ENCODE results near the gene SOWAHB. TPM values are rescaled to one million over a fixed set of nuclear protein-coding genes. Genes with fewer than 3 reads are reported as not detected.
A peak's percentile ranks its signal among the peaks of the same experiment; 100 is the strongest.

The SOWAHB gene
- total RNA-seq, 2 experiments from 2014 or later, result not detected

DNA sequence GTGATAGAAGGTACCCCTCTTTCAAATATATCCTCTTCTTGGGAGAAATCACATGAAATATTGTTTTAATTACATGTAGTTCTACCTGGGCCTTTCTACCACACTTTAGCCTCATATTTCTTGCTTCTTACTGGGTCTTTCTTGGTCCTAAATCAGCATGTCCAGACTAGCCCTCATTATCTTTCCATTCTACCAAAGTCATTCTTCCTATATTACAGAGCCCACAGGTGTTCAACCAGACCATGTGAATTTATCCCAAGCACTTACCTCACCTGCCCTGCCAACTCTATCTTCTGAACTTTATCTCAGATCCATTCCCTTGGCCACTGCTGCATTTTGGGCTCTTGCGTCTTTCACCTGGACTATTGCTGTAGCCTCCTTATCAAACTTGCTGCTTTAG is 11.8 kb upstream of the SOWAHB start:
- Mint-ChIP-seq H3K4me3 (no peak overlapping the region), H3K27ac (no peak overlapping the region), H3K36me3 (ENCODE audit: low read depth) (no peaks in the 10 kb centered on the region), H3K27me3 (ENCODE audit: low read depth) (peaks cover 17% of the 10 kb centered on the region), H3K9me3 (ENCODE audit: insufficient read depth) (no peaks in the 10 kb centered on the region), H3K4me1 (ENCODE audit: low read depth) (no peaks in the 10 kb centered on the region)
- CTCF ChIA-PET, result interaction anchor here (1.2 kb wide), 1 partner anchor 135 kb away, joined by 4 read pairs; no protein-coding TSS in a partner anchor
- no peak for ATAC-seq
- no peak for DNase-seq
- POLR2A ChIA-PET, result no interaction called here

DNA sequence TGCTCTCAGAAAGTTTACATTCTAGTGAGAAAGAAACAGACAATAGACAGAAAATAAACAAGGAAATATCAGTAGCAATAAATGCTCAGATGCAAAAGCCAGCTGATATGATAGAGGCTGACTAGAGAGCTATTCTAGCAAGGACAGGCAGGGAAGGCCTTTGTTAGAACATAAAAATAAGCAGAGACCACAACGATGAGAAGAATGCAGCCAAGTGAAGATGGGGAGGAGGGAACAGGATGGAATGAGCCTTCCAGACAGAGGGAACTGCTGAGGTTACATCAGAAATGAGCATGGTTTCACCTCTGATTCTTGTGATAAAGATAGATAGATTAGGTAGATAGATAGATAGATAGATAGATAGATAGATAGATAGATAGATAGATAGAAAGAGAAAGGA is 7.6 kb upstream of the SOWAHB start:
- H3K27ac Mint-ChIP-seq, result no peak overlapping the region
- H3K9me3 Mint-ChIP-seq (ENCODE audit: insufficient read depth), result no peaks in the 10 kb centered on the region
- ChIA-PET CTCF (no interaction called here), POLR2A (no interaction called here)
- H3K4me3 Mint-ChIP-seq, result no peak overlapping the region
- DNase-seq (no peak), ATAC-seq (no peak)
- no peaks in the 10 kb centered on the region for H3K4me1 Mint-ChIP-seq (ENCODE audit: low read depth)
- H3K36me3 Mint-ChIP-seq (ENCODE audit: low read depth), result no peaks in the 10 kb centered on the region
- H3K27me3 Mint-ChIP-seq (ENCODE audit: low read depth), result peaks cover 8% of the 10 kb centered on the region

DNA sequence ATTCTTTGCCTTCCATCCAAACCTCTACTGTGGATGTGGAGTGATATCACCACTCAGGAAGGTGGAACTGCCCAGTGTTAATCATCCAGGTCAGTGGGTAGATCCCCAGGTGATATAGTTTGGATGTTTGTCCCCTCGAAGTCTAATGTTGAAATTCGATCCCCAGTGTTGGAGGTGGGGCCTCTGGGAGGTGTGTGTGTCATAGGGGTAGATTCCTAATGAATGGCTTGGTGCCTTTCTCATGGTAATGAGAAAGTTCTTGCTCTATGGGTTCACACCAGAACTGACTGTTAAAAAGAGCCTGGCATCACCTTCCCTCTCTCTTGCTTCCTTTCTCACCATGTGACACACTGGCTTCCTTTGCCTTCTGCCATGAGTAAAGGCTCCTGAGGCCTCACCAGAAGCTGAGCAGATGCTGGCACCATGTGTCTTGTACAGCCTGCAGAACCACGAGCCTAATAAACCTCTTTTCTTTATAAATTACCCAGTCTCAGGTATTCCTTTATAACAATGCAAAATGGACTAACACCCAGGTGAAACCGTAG is 6.8 kb upstream of the SOWAHB start:
- DNase-seq, result no peak
- no peaks in the 10 kb centered on the region for H3K36me3 Mint-ChIP-seq (ENCODE audit: low read depth)
- POLR2A ChIA-PET, result no interaction called here
- H3K4me1 Mint-ChIP-seq (ENCODE audit: low read depth), result no peaks in the 10 kb centered on the region
- no peak for ATAC-seq
- H3K27me3 Mint-ChIP-seq (ENCODE audit: low read depth), result peaks cover 10% of the 10 kb centered on the region
- CTCF ChIA-PET, result no interaction called here
- H3K27ac Mint-ChIP-seq, result no peak overlapping the region
- H3K4me3 Mint-ChIP-seq, result no peak overlapping the region
- H3K9me3 Mint-ChIP-seq (ENCODE audit: insufficient read depth), result no peaks in the 10 kb centered on the region

DNA sequence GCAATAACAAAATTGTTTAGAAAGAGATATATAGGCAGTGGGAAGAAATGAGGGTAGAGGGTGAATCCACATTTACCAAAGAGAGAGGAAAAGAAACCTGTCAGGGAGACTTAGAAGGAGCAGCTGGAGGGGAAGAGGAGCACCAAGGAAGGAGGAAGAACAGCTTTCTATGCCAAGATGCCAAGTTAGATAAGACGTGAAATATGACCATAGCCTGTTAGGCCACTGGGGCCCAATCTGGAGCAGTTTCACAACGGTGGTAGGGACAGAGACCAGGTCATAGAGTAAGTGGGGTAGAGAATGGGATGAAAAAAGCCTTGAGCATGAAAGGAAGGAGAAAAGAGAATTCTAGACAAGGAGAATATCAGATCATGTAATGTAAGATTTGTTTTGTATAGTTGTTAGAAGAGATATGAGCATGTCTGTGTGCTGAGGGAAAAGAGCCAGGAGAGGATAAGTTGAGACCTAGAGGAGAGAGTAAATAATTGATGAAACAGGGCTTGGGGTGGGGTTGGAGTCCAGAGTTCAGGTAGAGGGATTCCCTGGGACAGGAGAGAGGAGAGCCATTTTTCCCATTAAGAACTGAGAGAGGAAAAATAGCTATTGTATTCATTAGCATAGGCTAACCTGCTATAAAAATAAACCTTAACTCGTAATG is 4.4 kb upstream of the SOWAHB start:
- Mint-ChIP-seq H3K4me1 (ENCODE audit: low read depth) (peaks cover 12% of the 10 kb centered on the region), H3K4me3 (no peak overlapping the region), H3K9me3 (ENCODE audit: insufficient read depth) (no peaks in the 10 kb centered on the region), H3K36me3 (ENCODE audit: low read depth) (no peaks in the 10 kb centered on the region), H3K27me3 (ENCODE audit: low read depth) (peaks cover 18% of the 10 kb centered on the region), H3K27ac (no peak overlapping the region)
- CTCF ChIA-PET, result no interaction called here
- DNase-seq (no peak), ATAC-seq (no peak)
- POLR2A ChIA-PET, result no interaction called here

DNA sequence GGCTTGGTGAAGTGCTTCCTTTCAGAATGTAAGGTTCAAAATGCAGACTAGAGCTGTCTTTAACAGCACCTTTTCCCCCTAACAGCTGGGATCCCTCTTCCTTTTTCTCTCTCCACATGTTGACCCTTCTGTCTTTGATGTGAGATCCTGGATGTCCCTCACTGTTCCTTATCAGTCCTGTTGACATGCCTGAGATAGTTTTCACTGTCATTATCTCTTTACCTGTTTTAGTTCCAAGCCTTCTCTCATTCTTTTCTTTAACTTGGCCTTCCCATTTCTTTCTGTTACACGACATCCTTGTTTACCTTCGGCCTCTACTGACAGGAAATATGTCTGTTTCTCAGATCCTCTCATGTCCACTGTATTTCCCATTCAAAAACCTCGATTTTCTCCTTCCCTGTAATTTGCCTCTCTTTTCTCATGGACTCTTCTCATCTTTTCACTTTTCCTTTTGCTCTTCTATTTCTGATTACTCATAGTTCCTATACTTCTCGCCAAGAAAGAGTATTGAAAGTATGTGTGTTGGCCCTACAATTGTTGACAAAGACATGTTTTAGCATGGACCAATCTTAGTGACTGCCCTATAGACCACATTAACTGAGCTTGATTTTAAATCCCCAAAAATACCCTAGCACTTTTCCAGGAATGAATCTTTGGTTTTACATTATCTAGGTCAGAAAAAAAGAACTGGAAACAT is 1.2 kb upstream of the SOWAHB start:
- Mint-ChIP-seq H3K36me3 (ENCODE audit: low read depth) (no peaks in the 10 kb centered on the region), H3K27me3 (ENCODE audit: low read depth) (peaks cover 37% of the 10 kb centered on the region), H3K9me3 (ENCODE audit: insufficient read depth) (no peaks in the 10 kb centered on the region), H3K4me1 (ENCODE audit: low read depth) (peaks cover 12% of the 10 kb centered on the region), H3K27ac (no peak overlapping the region), H3K4me3 (peak overlapping the region; percentile 65)
- no peak for ATAC-seq
- ChIA-PET POLR2A (no interaction called here), CTCF (no interaction called here)
- DNase-seq, result no peak

DNA sequence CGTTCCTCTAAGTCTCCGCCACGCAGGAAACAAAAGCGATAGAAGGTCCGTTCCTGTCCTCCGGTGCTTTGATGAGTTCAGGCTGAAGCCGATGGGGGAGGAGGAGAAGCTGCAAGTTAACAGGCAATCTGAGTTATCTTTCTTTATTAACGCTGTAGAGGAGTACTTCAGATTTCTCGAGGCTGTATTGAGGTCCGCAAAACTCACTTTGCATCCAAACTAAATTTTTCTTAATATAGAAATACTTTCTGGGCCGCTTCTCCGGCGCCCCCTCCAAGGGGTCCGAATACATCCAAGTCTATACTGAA is 395 bp upstream of the SOWAHB start:
- no peaks in the 10 kb centered on the region for H3K36me3 Mint-ChIP-seq (ENCODE audit: low read depth)
- peaks cover 42% of the 10 kb centered on the region for H3K27me3 Mint-ChIP-seq (ENCODE audit: low read depth)
- CTCF ChIA-PET, result no interaction called here
- no peak overlapping the region for H3K27ac Mint-ChIP-seq
- no peak for DNase-seq
- POLR2A ChIA-PET, result no interaction called here
- H3K9me3 Mint-ChIP-seq (ENCODE audit: insufficient read depth), result no peaks in the 10 kb centered on the region
- peaks cover 12% of the 10 kb centered on the region for H3K4me1 Mint-ChIP-seq (ENCODE audit: low read depth)
- no peak for ATAC-seq
- peak overlapping the region; percentile 65 for H3K4me3 Mint-ChIP-seq

DNA sequence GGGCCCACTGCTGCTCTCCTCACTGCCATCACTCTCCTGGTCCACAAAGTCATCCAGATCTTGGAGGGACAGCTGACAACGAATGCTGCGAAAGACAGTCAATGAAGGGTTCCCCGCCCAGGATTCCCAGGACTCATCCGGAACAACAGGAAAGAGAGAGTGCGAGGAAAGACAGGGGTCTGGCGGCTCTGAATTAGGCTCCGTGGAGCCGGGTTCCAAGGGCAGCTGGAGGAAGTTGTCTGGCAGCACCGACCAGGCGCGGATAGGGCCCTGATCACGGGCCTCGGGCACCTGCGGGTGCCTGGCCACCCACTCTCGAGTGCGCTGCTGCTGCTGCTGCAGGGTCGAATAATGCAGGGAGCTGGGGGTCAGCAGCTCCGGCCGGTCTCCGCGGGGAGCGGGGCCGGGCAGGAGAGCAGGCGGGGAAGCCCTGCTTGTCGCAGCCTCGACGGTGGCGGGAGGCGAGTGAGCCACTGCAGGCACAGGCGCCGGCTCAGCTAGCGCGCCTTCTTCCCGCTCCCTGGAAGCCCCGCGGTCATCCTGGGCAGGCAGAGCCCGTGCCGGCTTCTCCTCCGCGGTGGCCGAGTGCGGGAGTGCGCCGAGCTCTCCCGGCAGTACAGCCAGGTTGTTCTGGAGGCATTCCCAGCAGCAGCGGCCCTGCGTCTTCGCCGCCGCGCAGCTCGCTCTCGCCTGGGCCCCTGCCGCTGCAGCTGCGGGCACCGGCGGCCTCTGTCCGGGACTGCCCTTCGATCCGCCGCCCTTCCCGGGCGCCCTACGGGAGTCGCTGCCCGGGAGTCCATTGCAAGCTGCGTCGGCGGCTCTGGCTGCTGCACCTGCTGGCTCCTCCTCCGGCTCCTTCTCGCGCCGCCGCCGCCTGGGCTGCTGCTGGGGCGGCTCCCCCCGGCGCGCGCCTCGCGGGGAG is 1.1 kb downstream of the SOWAHB start:
- Mint-ChIP-seq H3K4me3 (peak overlapping the region; percentile 9), H3K36me3 (ENCODE audit: low read depth) (no peaks in the 10 kb centered on the region), H3K4me1 (ENCODE audit: low read depth) (peaks cover 12% of the 10 kb centered on the region), H3K9me3 (ENCODE audit: insufficient read depth) (no peaks in the 10 kb centered on the region), H3K27ac (no peak overlapping the region), H3K27me3 (ENCODE audit: low read depth) (peaks cover 54% of the 10 kb centered on the region)
- ChIA-PET POLR2A (no interaction called here), CTCF (interaction anchor here (0.7 to 1.3 kb wide), 2 partner anchors 146 to 297 kb away, joined by 3 read pairs; no protein-coding TSS in a partner anchor)
- ATAC-seq (peak; percentile 57), DNase-seq (peak; percentile 27)

DNA sequence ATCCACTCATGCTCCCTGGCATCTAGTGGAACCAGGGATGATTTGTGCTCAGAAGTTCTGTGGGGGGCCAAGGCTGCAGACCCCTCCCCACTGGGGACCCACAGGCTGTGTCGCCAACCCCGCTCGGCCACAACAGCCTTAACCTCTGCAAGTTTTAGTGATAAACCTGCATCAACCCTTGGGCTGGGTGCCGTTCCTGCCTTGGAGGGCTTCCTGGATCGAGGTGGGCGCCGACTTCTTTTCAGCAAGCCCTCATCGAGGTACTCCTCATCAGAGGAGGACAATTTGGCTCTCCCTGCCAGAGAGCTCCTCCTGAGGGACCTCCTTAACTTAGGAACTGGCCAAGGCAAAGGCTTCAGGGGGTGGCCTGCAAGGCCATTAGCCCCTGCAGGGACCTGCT is 1.9 kb downstream of the SOWAHB start:
- Mint-ChIP-seq H3K4me1 (ENCODE audit: low read depth) (peaks cover 12% of the 10 kb centered on the region), H3K27me3 (ENCODE audit: low read depth) (peaks cover 59% of the 10 kb centered on the region), H3K9me3 (ENCODE audit: insufficient read depth) (no peaks in the 10 kb centered on the region), H3K36me3 (ENCODE audit: low read depth) (no peaks in the 10 kb centered on the region), H3K4me3 (no peak overlapping the region), H3K27ac (no peak overlapping the region)
- POLR2A ChIA-PET, result no interaction called here
- ATAC-seq (no peak), DNase-seq (no peak)
- CTCF ChIA-PET, result no interaction called here

DNA sequence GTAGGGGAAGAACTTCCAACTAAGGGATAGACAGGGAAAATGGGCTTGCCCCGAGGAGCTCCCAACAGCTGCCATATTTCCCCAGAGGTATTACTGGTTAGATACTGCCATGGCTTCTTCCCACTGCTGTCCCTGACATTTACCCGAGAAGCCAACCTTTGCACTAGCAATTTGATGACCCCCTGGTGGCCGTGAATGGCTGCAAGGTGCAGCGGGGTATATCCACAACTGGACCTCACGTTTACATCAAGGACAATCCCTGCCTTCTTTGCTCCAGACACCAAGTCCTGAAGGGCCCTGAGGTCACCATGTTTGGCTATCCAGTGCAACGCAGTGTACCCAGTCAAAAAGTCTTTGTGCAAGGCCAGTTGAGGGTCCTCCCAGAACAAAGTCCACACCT is 2.3 kb downstream of the SOWAHB start:
- H3K27me3 Mint-ChIP-seq (ENCODE audit: low read depth), result peaks cover 61% of the 10 kb centered on the region
- ATAC-seq (no peak), DNase-seq (no peak)
- no peaks in the 10 kb centered on the region for H3K36me3 Mint-ChIP-seq (ENCODE audit: low read depth)
- no peaks in the 10 kb centered on the region for H3K9me3 Mint-ChIP-seq (ENCODE audit: insufficient read depth)
- CTCF ChIA-PET, result no interaction called here
- no peak overlapping the region for H3K4me3 Mint-ChIP-seq
- H3K4me1 Mint-ChIP-seq (ENCODE audit: low read depth), result peaks cover 12% of the 10 kb centered on the region
- H3K27ac Mint-ChIP-seq, result no peak overlapping the region
- POLR2A ChIA-PET, result no interaction called here

DNA sequence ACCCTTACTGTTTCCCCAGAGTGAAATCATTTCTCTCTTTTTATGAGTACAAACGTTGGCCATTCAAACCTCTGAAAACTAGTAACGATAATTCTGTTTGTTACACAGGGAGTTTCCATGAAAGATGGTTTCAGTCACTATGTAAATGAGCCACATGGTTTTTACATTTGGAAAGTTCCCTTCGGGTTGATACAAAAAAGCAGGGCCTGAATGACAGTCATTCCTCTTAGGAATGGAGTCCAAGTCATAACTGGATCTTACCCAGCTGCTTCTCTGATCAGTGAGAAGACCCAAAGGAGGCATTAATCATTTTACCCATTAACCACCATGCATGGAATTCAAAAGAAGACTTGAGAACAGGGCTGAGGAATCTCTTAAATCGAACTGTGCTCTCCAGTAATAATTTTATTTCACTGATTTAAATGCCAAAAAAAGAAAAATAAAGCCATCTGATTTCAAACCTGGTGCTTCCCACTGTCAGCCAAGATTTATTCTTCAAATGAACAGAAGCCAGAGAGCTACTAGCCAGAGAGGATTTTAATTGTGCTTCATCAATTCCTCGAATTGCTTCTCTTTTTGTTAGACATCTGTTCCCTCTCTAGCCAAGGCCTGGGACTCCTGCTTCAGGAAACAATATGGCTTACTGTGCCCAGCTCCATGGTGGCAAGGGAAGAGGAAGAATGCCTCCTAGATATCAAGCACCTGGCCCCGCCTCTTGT is 3.2 kb downstream of the SOWAHB start:
- ChIA-PET CTCF (no interaction called here), POLR2A (no interaction called here)
- H3K27ac Mint-ChIP-seq, result no peak overlapping the region
- H3K4me1 Mint-ChIP-seq (ENCODE audit: low read depth), result peaks cover 12% of the 10 kb centered on the region
- peaks cover 55% of the 10 kb centered on the region for H3K27me3 Mint-ChIP-seq (ENCODE audit: low read depth)
- no peak for DNase-seq
- H3K9me3 Mint-ChIP-seq (ENCODE audit: insufficient read depth), result no peaks in the 10 kb centered on the region
- no peak for ATAC-seq
- H3K36me3 Mint-ChIP-seq (ENCODE audit: low read depth), result no peaks in the 10 kb centered on the region
- H3K4me3 Mint-ChIP-seq, result no peak overlapping the region

DNA sequence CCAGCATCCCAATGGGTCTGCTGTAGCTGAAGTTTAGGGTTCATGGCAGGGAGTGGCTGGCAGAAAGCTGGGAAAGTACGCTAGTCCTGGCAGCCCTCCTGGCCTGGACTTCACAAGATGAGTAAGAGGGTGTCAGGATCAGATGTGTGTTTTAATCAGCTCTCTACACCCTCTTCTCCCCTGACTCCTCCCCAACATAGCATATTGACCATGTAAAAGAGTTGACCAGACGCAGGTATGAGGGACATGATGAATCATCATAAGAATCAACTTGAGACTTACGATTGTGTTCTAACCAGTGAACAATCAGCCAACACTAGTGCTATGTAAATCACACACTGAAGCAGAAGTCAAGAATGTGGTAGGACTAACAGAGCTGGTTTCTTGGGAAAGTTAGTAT is 5.3 kb downstream of the SOWAHB start:
- H3K36me3 Mint-ChIP-seq (ENCODE audit: low read depth), result no peaks in the 10 kb centered on the region
- ChIA-PET POLR2A (no interaction called here), CTCF (no interaction called here)
- H3K9me3 Mint-ChIP-seq (ENCODE audit: insufficient read depth), result no peaks in the 10 kb centered on the region
- H3K27me3 Mint-ChIP-seq (ENCODE audit: low read depth), result peaks cover 44% of the 10 kb centered on the region
- no peak overlapping the region for H3K27ac Mint-ChIP-seq
- no peak overlapping the region for H3K4me3 Mint-ChIP-seq
- DNase-seq, result no peak
- ATAC-seq, result no peak
- no peaks in the 10 kb centered on the region for H3K4me1 Mint-ChIP-seq (ENCODE audit: low read depth)

DNA sequence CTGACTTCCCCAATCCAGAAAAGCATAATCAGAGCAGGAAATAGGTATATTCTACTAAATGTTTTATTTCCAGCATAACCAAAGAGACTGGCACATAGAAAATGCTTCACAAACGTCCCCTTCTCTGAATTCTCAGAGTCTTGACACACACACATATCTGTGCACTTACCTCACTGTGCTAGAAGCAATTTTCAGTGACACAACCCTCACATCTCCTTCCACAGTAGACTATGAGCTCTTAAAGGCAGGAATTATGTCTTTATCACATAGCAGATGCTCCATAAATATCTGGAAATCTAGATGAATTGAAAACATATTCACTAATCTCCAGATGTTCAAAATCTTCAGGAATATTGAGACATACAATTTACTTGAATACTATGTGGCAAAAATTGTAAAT is 5.9 kb downstream of the SOWAHB start:
- Mint-ChIP-seq H3K36me3 (ENCODE audit: low read depth) (no peaks in the 10 kb centered on the region), H3K4me3 (no peak overlapping the region), H3K9me3 (ENCODE audit: insufficient read depth) (no peaks in the 10 kb centered on the region), H3K27ac (no peak overlapping the region), H3K4me1 (ENCODE audit: low read depth) (no peaks in the 10 kb centered on the region), H3K27me3 (ENCODE audit: low read depth) (peaks cover 44% of the 10 kb centered on the region)
- ChIA-PET CTCF (no interaction called here), POLR2A (no interaction called here)
- DNase-seq (no peak), ATAC-seq (no peak)
